Measurements from ENCODE around the gene TSHZ2.

TSHZ2 gene

GRCh38 chr20:53149148-53149889 is 177.2 kb downstream of the TSHZ2 start:
- no peaks in the 10 kb centered on the region for H3K27me3 ChIP-seq (ENCODE audit: control insufficient read depth in 1 of 2, insufficient read depth in 2 of 2, low read length in 2 of 2)
- H3K4me1 ChIP-seq (ENCODE audit: insufficient read depth, low read length): peaks cover 16% of the 10 kb centered on the region
- no peaks in the 10 kb centered on the region for H3K36me3 ChIP-seq (ENCODE audit: insufficient read depth, low read length)
- no peak overlapping the region for H3K9ac ChIP-seq (ENCODE audit: low read length)
- H3K4me3 ChIP-seq (ENCODE audit: low read depth in 1 of 2, low read length in 2 of 2): no peak overlapping the region
- no peak overlapping the region for H3K27ac ChIP-seq (ENCODE audit: low read depth, low read length)
- no peaks in the 10 kb centered on the region for H3K9me3 ChIP-seq (ENCODE audit: low read length)

DNA sequence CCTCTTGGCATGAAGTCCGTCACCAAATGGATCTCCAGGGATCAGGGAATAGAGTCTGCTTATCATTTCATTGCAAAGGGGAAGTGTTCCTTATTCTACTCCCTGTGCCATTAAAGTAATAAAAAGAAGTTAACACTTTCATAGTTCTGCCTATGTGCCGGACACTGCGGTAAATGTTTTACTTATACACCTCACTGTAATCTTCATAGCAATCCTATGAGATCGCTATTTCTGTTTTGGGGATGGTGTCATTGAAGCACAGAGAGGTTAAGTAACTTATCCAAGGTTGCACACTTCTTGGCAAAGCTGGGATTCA is 177.7 kb downstream of the TSHZ2 start:
- Histone ChIP-seq H3K36me3 (ENCODE audit: insufficient read depth, low read length) (no peaks in the 10 kb centered on the region), H3K4me1 (ENCODE audit: insufficient read depth, low read length) (peaks cover 16% of the 10 kb centered on the region), H3K4me3 (ENCODE audit: low read depth in 1 of 2, low read length in 2 of 2) (no peak overlapping the region), H3K27ac (ENCODE audit: low read depth, low read length) (no peak overlapping the region), H3K27me3 (ENCODE audit: control insufficient read depth in 1 of 2, insufficient read depth in 2 of 2, low read length in 2 of 2) (no peaks in the 10 kb centered on the region), H3K9me3 (ENCODE audit: low read length) (no peaks in the 10 kb centered on the region), H3K9ac (ENCODE audit: low read length) (no peak overlapping the region)

DNA sequence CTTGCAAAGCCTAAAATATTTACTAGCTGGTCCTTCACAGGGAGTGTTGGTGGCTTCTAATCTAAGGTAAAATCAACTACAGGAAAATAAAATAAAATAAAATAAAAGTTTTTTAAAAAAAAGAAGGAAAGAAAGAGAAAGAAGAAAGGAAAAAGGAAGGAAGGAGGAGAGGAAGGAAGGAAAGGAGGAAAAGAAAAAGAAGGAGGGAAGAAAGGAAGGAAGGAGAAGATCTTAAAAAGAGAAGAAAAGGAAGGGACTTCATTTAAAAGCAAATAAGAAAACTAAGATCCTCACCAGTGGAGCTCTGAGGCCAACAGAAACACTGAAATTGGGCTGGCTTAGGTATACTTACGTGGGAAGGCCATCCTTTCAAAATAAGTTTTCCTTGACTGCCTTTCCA is 178.4 kb downstream of the TSHZ2 start:
- H3K9me3 ChIP-seq (ENCODE audit: low read length): no peaks in the 10 kb centered on the region
- H3K27ac ChIP-seq (ENCODE audit: low read depth, low read length): no peak overlapping the region
- H3K36me3 ChIP-seq (ENCODE audit: insufficient read depth, low read length): no peaks in the 10 kb centered on the region
- H3K27me3 ChIP-seq (ENCODE audit: control insufficient read depth in 1 of 2, insufficient read depth in 2 of 2, low read length in 2 of 2): no peaks in the 10 kb centered on the region
- H3K4me1 ChIP-seq (ENCODE audit: insufficient read depth, low read length): peaks cover 16% of the 10 kb centered on the region
- H3K9ac ChIP-seq (ENCODE audit: low read length): no peak overlapping the region
- no peak overlapping the region for H3K4me3 ChIP-seq (ENCODE audit: low read depth in 1 of 2, low read length in 2 of 2)

DNA sequence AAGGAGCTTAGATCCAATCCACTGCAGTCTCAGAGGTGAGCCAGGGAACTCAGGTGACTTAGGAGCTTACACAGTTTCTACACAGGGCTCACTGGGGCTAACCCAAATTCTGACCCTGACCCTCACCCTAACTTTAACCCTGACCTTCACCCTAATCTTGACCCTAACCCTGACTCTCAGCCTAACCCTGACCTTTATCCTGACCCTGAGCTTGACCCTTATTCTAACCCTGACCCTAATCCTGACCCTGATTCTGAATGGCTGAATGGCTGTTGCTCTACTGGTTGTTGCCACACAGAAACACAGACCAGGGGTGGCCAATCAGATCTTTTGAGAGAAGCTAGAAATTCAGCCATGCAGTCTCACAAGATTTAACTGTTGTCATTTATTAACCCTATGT is 180.1 kb downstream of the TSHZ2 start:
- Histone ChIP-seq H3K9me3 (ENCODE audit: low read length) (no peaks in the 10 kb centered on the region), H3K4me3 (ENCODE audit: low read depth in 1 of 2, low read length in 2 of 2) (no peak overlapping the region), H3K27ac (ENCODE audit: low read depth, low read length) (no peak overlapping the region), H3K27me3 (ENCODE audit: control insufficient read depth in 1 of 2, insufficient read depth in 2 of 2, low read length in 2 of 2) (no peaks in the 10 kb centered on the region), H3K4me1 (ENCODE audit: insufficient read depth, low read length) (peaks cover 16% of the 10 kb centered on the region), H3K9ac (ENCODE audit: low read length) (no peak overlapping the region), H3K36me3 (ENCODE audit: insufficient read depth, low read length) (no peaks in the 10 kb centered on the region)

- no peak overlapping the region for H3K27ac ChIP-seq (ENCODE audit: low read depth, low read length)
- peaks cover 7% of the 10 kb centered on the region for H3K4me1 ChIP-seq (ENCODE audit: insufficient read depth, low read length)
- no peak overlapping the region for H3K4me3 ChIP-seq (ENCODE audit: low read depth in 1 of 2, low read length in 2 of 2)
- H3K9ac ChIP-seq (ENCODE audit: low read length): no peak overlapping the region
- H3K36me3 ChIP-seq (ENCODE audit: insufficient read depth, low read length): no peaks in the 10 kb centered on the region
- H3K27me3 ChIP-seq (ENCODE audit: control insufficient read depth in 1 of 2, insufficient read depth in 2 of 2, low read length in 2 of 2): no peaks in the 10 kb centered on the region
- H3K9me3 ChIP-seq (ENCODE audit: low read length): no peaks in the 10 kb centered on the region
Measured at GRCh38 chr20:53154540-53154939, 182.4 kb downstream of the TSHZ2 start.

DNA sequence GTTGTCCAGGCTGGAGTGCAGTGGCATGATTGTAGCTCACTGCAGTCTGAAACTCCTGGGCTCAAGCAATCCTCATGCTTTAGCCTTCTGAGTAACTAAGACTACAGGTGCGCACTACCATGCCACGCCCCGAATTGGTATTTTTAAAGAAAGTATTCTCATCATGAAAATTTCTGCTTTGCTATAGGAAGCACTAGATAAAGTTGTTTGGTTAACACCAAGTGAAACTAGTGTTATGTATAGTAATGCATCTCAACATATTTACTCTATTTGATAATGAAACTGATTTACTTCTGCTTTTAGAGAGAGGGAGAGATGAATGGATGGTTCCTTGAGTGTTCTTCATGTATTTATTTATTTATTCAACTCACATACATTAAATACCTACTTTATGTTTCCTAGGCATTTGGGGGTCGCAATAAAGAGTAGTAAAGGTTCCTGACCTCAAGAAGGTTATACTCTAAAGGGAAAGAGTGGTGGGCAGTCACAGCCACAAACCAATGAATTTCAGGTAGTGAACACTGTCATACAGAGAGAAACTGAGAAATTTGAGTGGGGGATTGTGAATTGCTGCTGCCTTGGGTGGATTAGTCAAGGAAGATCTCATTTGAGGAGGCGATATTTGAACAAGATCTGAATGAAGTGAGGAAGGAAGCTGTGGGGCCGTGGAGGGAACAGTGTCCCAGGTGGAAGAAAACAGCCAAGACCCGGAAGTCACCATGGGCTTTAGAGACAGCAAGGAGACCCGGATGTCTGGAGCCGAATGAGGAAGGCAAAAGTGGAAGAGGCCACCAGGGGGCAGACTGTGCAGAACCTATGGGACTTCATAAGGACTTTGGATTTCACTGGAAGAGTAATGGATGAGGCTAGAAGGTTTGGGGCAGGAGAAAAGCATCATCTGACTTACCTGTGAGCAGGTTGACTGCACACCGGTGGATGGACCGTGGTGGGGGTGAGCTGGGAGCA is 185.6 kb downstream of the TSHZ2 start:
- H3K9me3 ChIP-seq (ENCODE audit: low read length): no peaks in the 10 kb centered on the region
- no peak overlapping the region for H3K9ac ChIP-seq (ENCODE audit: low read length)
- H3K36me3 ChIP-seq (ENCODE audit: insufficient read depth, low read length): no peaks in the 10 kb centered on the region
- no peak overlapping the region for H3K4me3 ChIP-seq (ENCODE audit: low read depth in 1 of 2, low read length in 2 of 2)
- H3K27me3 ChIP-seq (ENCODE audit: control insufficient read depth in 1 of 2, insufficient read depth in 2 of 2, low read length in 2 of 2): no peaks in the 10 kb centered on the region
- no peak overlapping the region for H3K27ac ChIP-seq (ENCODE audit: low read depth, low read length)
- no peaks in the 10 kb centered on the region for H3K4me1 ChIP-seq (ENCODE audit: insufficient read depth, low read length)

DNA sequence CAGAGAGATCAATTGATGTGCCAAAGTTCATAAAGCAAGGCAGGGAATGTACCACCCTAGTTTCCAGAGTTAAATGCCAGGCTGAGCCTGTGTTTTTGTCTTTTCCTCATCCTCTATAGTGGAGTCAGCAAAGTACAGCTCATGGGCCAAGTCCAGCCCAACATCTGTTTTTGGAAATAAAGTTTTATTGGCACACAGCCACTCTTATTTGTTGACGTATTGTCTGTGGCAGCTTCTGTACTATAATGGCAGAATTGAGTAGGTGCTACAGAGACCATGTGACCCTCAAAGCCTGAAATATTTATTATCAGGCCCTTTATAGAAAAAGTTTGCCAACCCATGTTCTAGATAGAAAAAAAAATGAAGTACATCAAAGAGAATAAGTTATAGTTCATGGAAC is 187.0 kb downstream of the TSHZ2 start:
- no peaks in the 10 kb centered on the region for H3K4me1 ChIP-seq (ENCODE audit: insufficient read depth, low read length)
- H3K9me3 ChIP-seq (ENCODE audit: low read length): no peaks in the 10 kb centered on the region
- no peak overlapping the region for H3K9ac ChIP-seq (ENCODE audit: low read length)
- no peak overlapping the region for H3K4me3 ChIP-seq (ENCODE audit: low read depth in 1 of 2, low read length in 2 of 2)
- H3K27ac ChIP-seq (ENCODE audit: low read depth, low read length): no peak overlapping the region
- H3K27me3 ChIP-seq (ENCODE audit: control insufficient read depth in 1 of 2, insufficient read depth in 2 of 2, low read length in 2 of 2): no peaks in the 10 kb centered on the region
- no peaks in the 10 kb centered on the region for H3K36me3 ChIP-seq (ENCODE audit: insufficient read depth, low read length)

GRCh38 chr20:53161073-53161472 is 188.9 kb downstream of the TSHZ2 start:
- no peak overlapping the region for H3K27ac ChIP-seq (ENCODE audit: low read depth, low read length)
- no peaks in the 10 kb centered on the region for H3K36me3 ChIP-seq (ENCODE audit: insufficient read depth, low read length)
- H3K4me3 ChIP-seq (ENCODE audit: low read depth in 1 of 2, low read length in 2 of 2): no peak overlapping the region
- H3K4me1 ChIP-seq (ENCODE audit: insufficient read depth, low read length): no peaks in the 10 kb centered on the region
- no peak overlapping the region for H3K9ac ChIP-seq (ENCODE audit: low read length)
- no peaks in the 10 kb centered on the region for H3K27me3 ChIP-seq (ENCODE audit: control insufficient read depth in 1 of 2, insufficient read depth in 2 of 2, low read length in 2 of 2)
- no peaks in the 10 kb centered on the region for H3K9me3 ChIP-seq (ENCODE audit: low read length)

DNA sequence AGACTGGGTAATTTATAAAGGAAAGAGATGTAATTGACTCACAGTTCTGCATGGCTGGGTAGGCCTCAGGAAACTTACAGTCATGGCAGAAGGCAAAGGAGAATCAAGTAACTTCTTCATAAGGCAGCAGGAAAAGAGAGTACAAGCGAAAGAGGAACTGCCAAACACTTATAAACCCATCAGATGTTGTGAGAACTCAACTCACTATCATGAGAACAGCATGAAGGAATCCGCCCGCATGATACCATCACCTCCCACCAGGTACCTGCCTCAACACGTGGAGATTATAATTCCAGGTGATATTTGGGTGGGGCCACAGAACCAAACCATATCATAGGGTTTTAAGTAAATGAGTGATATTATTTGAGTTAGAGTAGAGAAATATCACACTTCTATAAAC is 189.3 kb downstream of the TSHZ2 start:
- Histone ChIP-seq H3K27ac (ENCODE audit: low read depth, low read length) (no peak overlapping the region), H3K9me3 (ENCODE audit: low read length) (no peaks in the 10 kb centered on the region), H3K4me1 (ENCODE audit: insufficient read depth, low read length) (no peaks in the 10 kb centered on the region), H3K36me3 (ENCODE audit: insufficient read depth, low read length) (no peaks in the 10 kb centered on the region), H3K9ac (ENCODE audit: low read length) (no peak overlapping the region), H3K4me3 (ENCODE audit: low read depth in 1 of 2, low read length in 2 of 2) (no peak overlapping the region), H3K27me3 (ENCODE audit: control insufficient read depth in 1 of 2, insufficient read depth in 2 of 2, low read length in 2 of 2) (no peaks in the 10 kb centered on the region)

DNA sequence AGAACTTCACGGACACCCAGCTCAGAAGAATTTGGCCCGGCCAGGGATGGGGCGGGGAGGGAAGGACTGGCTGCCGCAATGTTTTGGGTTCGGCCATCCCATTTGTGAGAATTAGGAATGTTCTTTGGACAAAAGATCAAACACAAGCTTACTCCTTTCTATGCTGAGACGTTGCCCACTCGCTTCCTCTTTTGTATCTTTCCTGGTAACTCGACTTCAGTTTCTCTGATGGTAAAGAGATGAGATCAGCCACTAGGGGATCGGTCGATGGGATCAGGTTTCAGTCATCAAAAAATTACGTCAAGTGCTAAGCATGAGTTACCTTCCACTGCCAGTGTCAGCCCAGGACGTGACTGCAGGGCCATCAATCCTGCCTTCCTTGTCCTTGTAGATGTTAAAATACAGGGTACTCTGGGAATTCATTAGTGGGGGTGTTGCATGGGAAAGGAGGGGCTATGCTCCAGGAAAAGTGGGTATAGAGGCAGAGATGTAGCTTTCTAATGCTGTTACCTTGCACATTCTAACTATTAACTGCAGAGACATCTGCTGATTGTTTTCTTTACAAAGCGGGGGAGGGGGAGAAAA is 190.2 kb downstream of the TSHZ2 start:
- no peaks in the 10 kb centered on the region for H3K36me3 ChIP-seq (ENCODE audit: insufficient read depth, low read length)
- H3K9ac ChIP-seq (ENCODE audit: low read length): no peak overlapping the region
- no peaks in the 10 kb centered on the region for H3K27me3 ChIP-seq (ENCODE audit: control insufficient read depth in 1 of 2, insufficient read depth in 2 of 2, low read length in 2 of 2)
- no peaks in the 10 kb centered on the region for H3K9me3 ChIP-seq (ENCODE audit: low read length)
- no peaks in the 10 kb centered on the region for H3K4me1 ChIP-seq (ENCODE audit: insufficient read depth, low read length)
- H3K27ac ChIP-seq (ENCODE audit: low read depth, low read length): no peak overlapping the region
- no peak overlapping the region for H3K4me3 ChIP-seq (ENCODE audit: low read depth in 1 of 2, low read length in 2 of 2)

- Histone ChIP-seq H3K4me3 (ENCODE audit: low read depth in 1 of 2, low read length in 2 of 2) (no peak overlapping the region), H3K9me3 (ENCODE audit: low read length) (no peaks in the 10 kb centered on the region), H3K36me3 (ENCODE audit: insufficient read depth, low read length) (no peaks in the 10 kb centered on the region), H3K27me3 (ENCODE audit: control insufficient read depth in 1 of 2, insufficient read depth in 2 of 2, low read length in 2 of 2) (no peaks in the 10 kb centered on the region), H3K4me1 (ENCODE audit: insufficient read depth, low read length) (no peaks in the 10 kb centered on the region), H3K27ac (ENCODE audit: low read depth, low read length) (no peak overlapping the region), H3K9ac (ENCODE audit: low read length) (no peak overlapping the region)
Measured at GRCh38 chr20:53163486-53163885, 191.3 kb downstream of the TSHZ2 start.

Data from muscle layer of colon (tissue), 2 donors.